Measurements from ENCODE around the gene CEP63. TPM values are rescaled to one million over a fixed set of nuclear protein-coding genes. Genes with fewer than 3 reads are reported as not detected.

CEP63 gene
- polyA plus RNA-seq, 1 donor from 2014 or later = 14.1 TPM

DNA sequence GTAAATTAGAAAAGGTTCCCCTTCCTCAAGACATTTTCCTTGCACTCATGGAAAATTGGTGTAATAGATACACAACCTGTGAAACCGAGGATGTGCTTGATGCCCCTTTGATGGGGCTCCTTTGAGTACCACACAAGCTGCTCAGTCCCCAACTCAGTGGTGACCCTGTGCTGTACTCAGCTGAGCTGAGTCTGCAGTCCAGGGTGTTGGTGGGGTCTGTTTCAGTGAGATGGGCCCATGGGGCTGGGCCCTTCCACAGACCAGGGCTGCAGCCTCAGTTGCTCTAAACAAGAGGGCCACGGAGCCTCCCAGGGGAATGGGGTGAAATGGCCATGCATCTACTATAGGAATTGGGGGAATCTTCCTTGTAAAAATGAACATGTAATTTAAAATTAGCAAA is 125.7 kb downstream of the CEP63 start:
- Histone ChIP-seq H3K9me2 (ENCODE audit: insufficient read depth, low read length) (no peaks in the 10 kb centered on the region), H3K4me3 (ENCODE audit: low read length) (no peak overlapping the region), H3K27ac (ENCODE audit: low read length) (peak overlapping the region; percentile 69), H3K9ac (ENCODE audit: low read length) (no peak overlapping the region), H3K36me3 (ENCODE audit: insufficient read depth, low read length) (no peaks in the 10 kb centered on the region), H2AFZ (ENCODE audit: low read depth, low read length) (no peak overlapping the region), H3K4me2 (ENCODE audit: low read length) (no peak overlapping the region), H3K27me3 (ENCODE audit: insufficient read depth, low read depth, low read length) (no peaks in the 10 kb centered on the region), H3K79me2 (replicated peaks; ENCODE audit: insufficient read depth, low read length) (no peaks in the 10 kb centered on the region), H3K9me3 (ENCODE audit: low read length) (no peaks in the 10 kb centered on the region), H3F3A (ENCODE audit: insufficient read depth, low read length, poor library complexity, severe bottlenecking) (no peaks in the 10 kb centered on the region), H4K20me1 (ENCODE audit: insufficient read depth) (no peaks in the 10 kb centered on the region)
- no peak for TF ChIP-seq MXI1 (conservative IDR thresholded peaks at IDR 0.05; ENCODE audit: poor library complexity, severe bottlenecking)
- TF ChIP-seq, protein P1, sequence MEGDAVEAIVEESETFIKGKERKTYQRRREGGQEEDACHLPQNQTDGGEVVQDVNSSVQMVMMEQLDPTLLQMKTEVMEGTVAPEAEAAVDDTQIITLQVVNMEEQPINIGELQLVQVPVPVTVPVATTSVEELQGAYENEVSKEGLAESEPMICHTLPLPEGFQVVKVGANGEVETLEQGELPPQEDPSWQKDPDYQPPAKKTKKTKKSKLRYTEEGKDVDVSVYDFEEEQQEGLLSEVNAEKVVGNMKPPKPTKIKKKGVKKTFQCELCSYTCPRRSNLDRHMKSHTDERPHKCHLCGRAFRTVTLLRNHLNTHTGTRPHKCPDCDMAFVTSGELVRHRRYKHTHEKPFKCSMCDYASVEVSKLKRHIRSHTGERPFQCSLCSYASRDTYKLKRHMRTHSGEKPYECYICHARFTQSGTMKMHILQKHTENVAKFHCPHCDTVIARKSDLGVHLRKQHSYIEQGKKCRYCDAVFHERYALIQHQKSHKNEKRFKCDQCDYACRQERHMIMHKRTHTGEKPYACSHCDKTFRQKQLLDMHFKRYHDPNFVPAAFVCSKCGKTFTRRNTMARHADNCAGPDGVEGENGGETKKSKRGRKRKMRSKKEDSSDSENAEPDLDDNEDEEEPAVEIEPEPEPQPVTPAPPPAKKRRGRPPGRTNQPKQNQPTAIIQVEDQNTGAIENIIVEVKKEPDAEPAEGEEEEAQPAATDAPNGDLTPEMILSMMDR (IDR thresholded peaks at IDR 0.05; ENCODE audit: poor library complexity, severe bottlenecking) = no peak
- TF ChIP-seq REST (IDR thresholded peaks at IDR 0.05; ENCODE audit: borderline replicate concordance) = no peak
- TF ChIP-seq RAD21 (conservative IDR thresholded peaks at IDR 0.05) = no peak
- no peak for TF ChIP-seq POLR2AphosphoS5 (IDR thresholded peaks at IDR 0.05)

DNA sequence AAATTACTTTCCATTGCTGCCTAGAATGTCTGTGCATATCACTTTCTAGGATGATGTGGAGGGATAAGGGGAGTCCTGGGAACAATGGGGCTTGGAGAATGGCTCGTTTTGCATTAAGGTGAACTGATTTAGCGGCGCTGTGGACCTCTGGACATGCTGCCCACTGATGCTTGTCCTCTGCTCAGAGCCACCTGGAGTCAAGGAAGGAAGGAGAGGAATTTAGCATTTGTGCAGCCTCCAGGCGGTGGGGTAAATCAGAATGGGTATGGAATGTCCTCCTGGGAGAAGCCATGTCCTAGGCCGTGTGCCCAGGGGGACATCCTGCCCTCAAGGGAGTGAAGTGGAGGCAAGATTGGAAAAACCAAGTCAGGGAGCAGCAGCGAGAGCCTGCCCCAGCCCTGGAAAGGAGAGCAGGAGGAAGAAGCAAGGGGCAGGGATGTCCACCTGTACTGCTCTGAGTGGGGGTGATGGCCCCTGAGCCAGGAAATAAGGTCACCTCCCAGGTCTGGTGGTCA is 127.2 kb downstream of the CEP63 start:
- Histone ChIP-seq H3K36me3 (ENCODE audit: insufficient read depth, low read length) (no peaks in the 10 kb centered on the region), H3K9me2 (ENCODE audit: insufficient read depth, low read length) (no peaks in the 10 kb centered on the region), H2AFZ (ENCODE audit: low read depth, low read length) (no peak overlapping the region), H3K4me3 (ENCODE audit: low read length) (no peak overlapping the region), H3K9me3 (ENCODE audit: low read length) (no peaks in the 10 kb centered on the region), H3K27ac (ENCODE audit: low read length) (peak overlapping the region; percentile 69), H3F3A (ENCODE audit: insufficient read depth, low read length, poor library complexity, severe bottlenecking) (no peaks in the 10 kb centered on the region), H3K27me3 (ENCODE audit: insufficient read depth, low read depth, low read length) (no peaks in the 10 kb centered on the region), H3K4me2 (ENCODE audit: low read length) (no peak overlapping the region), H3K9ac (ENCODE audit: low read length) (peak overlapping the region; percentile 13), H3K79me2 (replicated peaks; ENCODE audit: insufficient read depth, low read length) (no peaks in the 10 kb centered on the region), H4K20me1 (ENCODE audit: insufficient read depth) (no peaks in the 10 kb centered on the region)
- TF ChIP-seq SMC3 (conservative IDR thresholded peaks at IDR 0.05; ENCODE audit: poor library complexity) (no peak), EP300 (conservative IDR thresholded peaks at IDR 0.05; ENCODE audit: poor library complexity, severe bottlenecking) (no peak), RAD21 (conservative IDR thresholded peaks at IDR 0.05) (no peak), EZH2 (IDR thresholded peaks at IDR 0.05; ENCODE audit: borderline replicate concordance, insufficient read depth, low read length, poor library complexity, severe bottlenecking) (no peak), POLR2AphosphoS5 (IDR thresholded peaks at IDR 0.05) (no peak), REST (IDR thresholded peaks at IDR 0.05; ENCODE audit: borderline replicate concordance) (no peak), MXI1 (conservative IDR thresholded peaks at IDR 0.05; ENCODE audit: poor library complexity, severe bottlenecking) (no peak), TAF1 (IDR thresholded peaks at IDR 0.05; ENCODE audit: low read depth) (no peak)
- TF ChIP-seq, protein P1 (IDR thresholded peaks at IDR 0.05; ENCODE audit: poor library complexity, severe bottlenecking) = no peak
